H1 (cell line): Measurements from ENCODE around the gene ARG2. TPM values are rescaled to one million over a fixed set of nuclear protein-coding genes. Genes with fewer than 3 reads are reported as not detected.
"Not testable (repeated sequence)": the region's sequence is repeated elsewhere in the genome, so short reads cannot be mapped to it uniquely, and the experiment has no call there.

Experiments
- CTCF ChIA-PET: fragments of 300-600 bp; sonication (Branson Sonifier 250); formaldehyde crosslinking; loops from one replicate; lab custom pipeline; 2021; ENCODE audit not compliant: partially characterized antibody; lab: Charles Lee
- POLR2A ChIA-PET: fragments of 300-600 bp; sonication (Branson Sonifier 250); formaldehyde crosslinking; loops from one replicate; lab custom pipeline; 2021; ENCODE audit warnings: inconsistent platforms; ENCODE audit not compliant: partially characterized antibody; lab: Charles Lee
- DNase-seq, 2 experiments: peaks; one replicate each; pipeline versions ENCODE4 v3.0.0 to v3.0.0-alpha.2; 2010 to 2022; ENCODE audit warnings: low spot score in 2 of 2, low read depth in 1 of 2, mixed read lengths in 1 of 2
- FAIRE-seq: peaks from 2 replicates; lab custom pipeline; 2011; peaks lifted over from hg19 to GRCh38; lab: Jason Lieb, UNC
- H2AFZ ChIP-seq: 2 replicates; pipeline ENCODE4 v1.8.1; 2012; ENCODE audit warnings: low read length, inconsistent platforms
- H2AK5ac ChIP-seq: 2 replicates; pipeline ENCODE4 v1.6.1; 2013; ENCODE audit warnings: low read depth, low read length
- H2BK120ac ChIP-seq: replicated peaks from 2 replicates; pipeline ENCODE3; 2013; ENCODE audit warnings: low read depth, low read length, inconsistent platforms
- H2BK12ac ChIP-seq: 2 replicates; pipeline ENCODE4 v1.6.1; 2013; ENCODE audit warnings: low read depth, low read length
- H2BK15ac ChIP-seq: 2 replicates; pipeline ENCODE4 v1.6.1; 2013; ENCODE audit warnings: low read length
- H2BK20ac ChIP-seq: 2 replicates; pipeline ENCODE4 v1.6.1; 2013; ENCODE audit warnings: low read length
- H2BK5ac ChIP-seq: 2 replicates; pipeline ENCODE4 v1.6.1; 2013; ENCODE audit warnings: low read depth, low read length
- H3K14ac ChIP-seq: 2 replicates; pipeline ENCODE4 v1.6.1; 2013; ENCODE audit warnings: inconsistent platforms; ENCODE audit not compliant: insufficient read length
- H3K18ac ChIP-seq: 2 replicates; pipeline ENCODE4 v1.6.1; 2013; ENCODE audit warnings: low read length; ENCODE audit errors: extremely low read depth
- H3K23ac ChIP-seq: 2 replicates; pipeline ENCODE4 v1.6.1; 2013; ENCODE audit warnings: inconsistent platforms; ENCODE audit not compliant: insufficient read length
- H3K23me2 ChIP-seq: 2 replicates; pipeline ENCODE4 v1.6.1; 2013; ENCODE audit warnings: low read depth, low read length
- H3K27ac ChIP-seq: 2 replicates; pipeline ENCODE4 v1.6.1; 2011; ENCODE audit warnings: low read depth, low read length, inconsistent platforms
- H3K27me3 ChIP-seq, 4 experiments: replicated peaks in 1 of 4; 1 replicate in 1 of 4; 2 replicates in 3 of 4; pipeline versions ENCODE4 v1.6.1 to v1.8.1; 2011 to 2013; ENCODE audit warnings: low read length in 3 of 4, mild to moderate bottlenecking in 3 of 4, inconsistent platforms in 2 of 4, mixed read lengths in 2 of 4, moderate library complexity in 1 of 4; ENCODE audit not compliant: control insufficient read depth in 3 of 4, insufficient read depth in 3 of 4; ENCODE audit errors: extremely low read depth in 1 of 4
- H3K36me3 ChIP-seq, 4 experiments: 2 replicates each; pipeline versions ENCODE4 v1.6.1 to v1.8.1; 2011 to 2013; ENCODE audit warnings: mild to moderate bottlenecking in 4 of 4, low read length in 3 of 4, moderate library complexity in 2 of 4, control low read depth in 1 of 4, inconsistent platforms in 1 of 4; ENCODE audit not compliant: insufficient read depth in 4 of 4, control insufficient read depth in 2 of 4
- H3K4ac ChIP-seq: replicated peaks from 2 replicates; pipeline ENCODE3; 2013; ENCODE audit warnings: low read length, low read depth, mixed read lengths, inconsistent platforms; ENCODE audit not compliant: insufficient read length
- H3K4me1 ChIP-seq, 4 experiments: replicated peaks in 1 of 4; 1 replicate in 1 of 4; 2 replicates in 3 of 4; pipeline versions ENCODE4 v1.6.1 to v1.8.1; 2011 to 2013; ENCODE audit warnings: low read length in 3 of 4, inconsistent platforms in 2 of 4, mixed read lengths in 1 of 4; ENCODE audit not compliant: insufficient read depth in 4 of 4, control insufficient read depth in 3 of 4
- H3K4me2 ChIP-seq, 2 experiments: 2 replicates each; pipeline versions ENCODE4 v1.6.1 to v1.8.1; 2011 to 2013; ENCODE audit warnings: low read depth in 2 of 2, low read length in 2 of 2, control low read depth in 1 of 2, inconsistent platforms in 1 of 2, mild to moderate bottlenecking in 1 of 2; ENCODE audit not compliant: insufficient read depth in 1 of 2
- H3K4me3 ChIP-seq, 4 experiments: fragments of 200-600, 300-600 bp in 1 of 4; sonication (generic), shearing (Covaris generic), sonication (Bioruptor Twin) in 1 of 4; 2 replicates each; pipeline versions ENCODE4 v1.5.1 to v1.8.1; 2011 to 2016; ENCODE audit warnings: low read length in 4 of 4, low read depth in 3 of 4, control low read depth in 2 of 4, inconsistent platforms in 2 of 4, mild to moderate bottlenecking in 2 of 4, mixed read lengths in 1 of 4, moderate library complexity in 1 of 4; ENCODE audit not compliant: insufficient read depth in 2 of 4; ENCODE audit errors: extremely low read depth in 1 of 4
- H3K56ac ChIP-seq: replicated peaks from 2 replicates; pipeline ENCODE3; 2013; ENCODE audit warnings: low read depth, mild to moderate bottlenecking, mixed read lengths, low read length, inconsistent platforms; ENCODE audit not compliant: insufficient read length
- H3K79me1 ChIP-seq: 2 replicates; pipeline ENCODE4 v1.6.1; 2013; ENCODE audit warnings: low read depth, low read length, control low read depth
- H3K79me2 ChIP-seq, 2 experiments: 2 replicates each; pipeline versions ENCODE4 v1.6.1 to v1.8.1; 2012 to 2013; ENCODE audit warnings: low read length in 2 of 2, mild to moderate bottlenecking in 2 of 2, inconsistent platforms in 1 of 2; ENCODE audit not compliant: insufficient read depth in 2 of 2, control insufficient read depth in 1 of 2
- H3K9ac ChIP-seq, 4 experiments: replicated peaks in 1 of 4; 1 replicate in 1 of 4; 2 replicates in 3 of 4; pipeline versions ENCODE4 v1.6.1 to v1.8.1; 2011 to 2013; ENCODE audit warnings: low read depth in 3 of 4, low read length in 3 of 4, control low read depth in 2 of 4, mild to moderate bottlenecking in 2 of 4, moderate library complexity in 2 of 4, inconsistent platforms in 1 of 4; ENCODE audit errors: extremely low read depth in 1 of 4
- H3K9me3 ChIP-seq, 2 experiments: 2 replicates each; pipeline versions ENCODE4 v1.6.1 to v1.8.1; 2012 to 2013; ENCODE audit warnings: mild to moderate bottlenecking in 2 of 2, moderate library complexity in 2 of 2, control low read depth in 1 of 2, inconsistent platforms in 1 of 2, low read depth in 1 of 2, low read length in 1 of 2, mixed read lengths in 1 of 2; ENCODE audit not compliant: insufficient read depth in 2 of 2
- H4K20me1 ChIP-seq, 2 experiments: replicated peaks in 1 of 2; 2 replicates each; pipeline versions ENCODE3 to v1.8.1; 2011 to 2013; ENCODE audit warnings: inconsistent platforms in 2 of 2, low read length in 2 of 2, mild to moderate bottlenecking in 1 of 2; ENCODE audit not compliant: insufficient read depth in 2 of 2, control insufficient read depth in 1 of 2
- H4K5ac ChIP-seq: 2 replicates; pipeline ENCODE4 v1.6.1; 2013; ENCODE audit warnings: low read length, low read depth, mixed read lengths, inconsistent platforms; ENCODE audit not compliant: insufficient read length
- H4K8ac ChIP-seq: 2 replicates; pipeline ENCODE4 v1.8.0; 2013; ENCODE audit warnings: mild to moderate bottlenecking, moderate library complexity, low read length, inconsistent platforms; ENCODE audit not compliant: insufficient read depth; ENCODE audit errors: extremely low read depth
- H4K91ac ChIP-seq: replicated peaks from 2 replicates; pipeline ENCODE3; 2013; ENCODE audit warnings: low read length, mixed read lengths, inconsistent platforms; ENCODE audit not compliant: insufficient read length
- CTCF ChIP-seq, 3 experiments: IDR thresholded peaks; 1 replicate in 2 of 3; 2 replicates in 1 of 3; pipeline versions ENCODE4 v1.5.1 to v1.6.1; 2011; ENCODE audit warnings: low read length in 3 of 3, mild to moderate bottlenecking in 3 of 3, inconsistent platforms in 2 of 3, low read depth in 1 of 3, moderate library complexity in 1 of 3; ENCODE audit not compliant: insufficient read depth in 1 of 3; ENCODE audit errors: control extremely low read depth in 1 of 3
- KDM1A ChIP-seq: fragments of 200-600, 300-600 bp; sonication (generic); IDR thresholded peaks from 2 replicates; pipeline ENCODE4 v1.7.1; 2016; ENCODE audit warnings: mild to moderate bottlenecking, low read length, borderline replicate concordance
- MAX ChIP-seq: IDR thresholded peaks from 2 replicates; pipeline ENCODE4 v1.6.1; 2012; ENCODE audit warnings: inconsistent platforms
- SP1 ChIP-seq: IDR thresholded peaks from 2 replicates; pipeline ENCODE4 v1.6.1; 2011; ENCODE audit warnings: low read depth, low read length
- TAF7 ChIP-seq: optimal IDR thresholded peaks from 2 replicates; pipeline ENCODE3; 2011; ENCODE audit warnings: low read depth, mild to moderate bottlenecking, inconsistent platforms, low read length, moderate library complexity, borderline replicate concordance
- TEAD4 ChIP-seq: IDR thresholded peaks from 2 replicates; pipeline ENCODE4 v1.6.1; 2012; ENCODE audit warnings: low read depth, low read length, inconsistent platforms, mixed read lengths
- USF2 ChIP-seq: IDR thresholded peaks from 2 replicates; pipeline ENCODE4 v1.6.1; 2011; ENCODE audit warnings: low read length, improper control_type of control experiment
- WGBS, 2 experiments: shearing (Covaris generic) in 1 of 2; methylation state at CpG; one replicate each; pipeline versions ENCODE4 v1.1.6 to v1.1.7; 2013 to 2015; ENCODE audit warnings: low lambda C conversion rate in 2 of 2, mixed read lengths in 2 of 2, inconsistent platforms in 1 of 2, low coverage in 1 of 2, missing lambda C conversion rate in 1 of 2; ENCODE audit not compliant: insufficient replicate concordance in 2 of 2, insufficient coverage in 1 of 2, insufficient read length in 1 of 2; ENCODE audit errors: extremely low coverage in 1 of 2, missing lambda C conversion rate in 1 of 2; 5-methylcytosine and 5-hydroxymethylcytosine counted together
- polyA plus RNA-seq, 7 experiments: library from polyadenylated mRNA; depleted of rRNA in 3 of 7; stranded (reverse) in 5 of 7; unstranded in 2 of 7; fragments of >200 nt in 5 of 7; fragments of 200-250 nt in 2 of 7; gene quantifications; 1 replicate in 5 of 7; 2 replicates in 1 of 7; 4 replicates in 1 of 7; pipeline versions ENCODE4 v1.2.1 to v1.2.3, GENCODE V29; 2011 to 2013; ENCODE audit warnings: missing spikeins in 2 of 7, mixed read lengths in 2 of 7
- total RNA-seq: library from RNA; stranded (reverse); fragmentation: NEBNext Ultra II Directional; extraction: Animal tissue kit (Norgen Biotek cat#: 25700); gene quantifications from 2 replicates; pipeline ENCODE4 v1.2.1, GENCODE V29; 2021

Gene ARG2
- total and polyA plus RNA-seq, 2 of the 8 experiments (the other 6 are each of a cell fraction or from before 2014, with no cell fraction given): 49.9 to 59.1 TPM

- TF ChIP-seq CTCF (IDR thresholded peaks at IDR 0.05; ENCODE audit: control extremely low read depth in 1 of 3, insufficient read depth in 1 of 3, low read depth in 1 of 3, low read length in 3 of 3) (no peak), USF2 (no peak), TAF7 (no peak), KDM1A (no peak), SP1 (no peak), MAX (no peak), TEAD4 (no peak)
Observed at GRCh38 chr14:67623114-67623513, 3.4 kb downstream of the ARG2 start (continued).

DNA sequence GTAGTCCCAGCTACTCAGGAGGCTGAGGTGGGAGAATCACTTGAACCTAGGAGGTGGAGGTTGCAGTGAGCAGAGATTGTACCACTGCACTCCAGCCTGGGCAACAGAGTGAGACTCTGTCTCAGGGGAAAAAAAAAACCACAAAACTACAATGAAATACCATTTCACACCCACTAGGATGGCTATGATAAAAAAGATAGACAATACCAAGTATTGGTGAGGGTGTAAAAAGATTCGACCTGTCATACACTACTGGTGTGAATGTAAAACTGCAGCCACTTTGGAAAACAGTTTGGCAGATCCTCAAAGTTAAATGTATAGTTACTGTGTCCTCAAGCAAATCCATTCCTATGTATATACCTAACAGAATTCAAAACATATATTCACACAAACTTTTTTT lies 6.4 kb downstream of the ARG2 start:
- H3K4me2 ChIP-seq, H3K79me1 ChIP-seq, H3K9ac ChIP-seq, H3K4ac ChIP-seq, H3K27me3 ChIP-seq, H3K27ac ChIP-seq, H2AK5ac ChIP-seq, H2BK15ac ChIP-seq, H2BK5ac ChIP-seq, H3K79me2 ChIP-seq, H3K18ac ChIP-seq, H2BK20ac ChIP-seq, H3K36me3 ChIP-seq, FAIRE-seq, H2BK120ac ChIP-seq, H3K23me2 ChIP-seq, H4K8ac ChIP-seq, DNase-seq, H3K14ac ChIP-seq, H2AFZ ChIP-seq, H4K5ac ChIP-seq, H3K56ac ChIP-seq, H3K23ac ChIP-seq, H3K9me3 ChIP-seq, H2BK12ac ChIP-seq, POLR2A ChIA-PET, H3K4me1 ChIP-seq, H4K20me1 ChIP-seq, H4K91ac ChIP-seq, H3K4me3 ChIP-seq: not testable (repeated sequence)
- CTCF ChIA-PET: interaction anchor here (2.4 kb wide), 1 partner anchor 99 kb away, joined by 4 read pairs; no protein-coding TSS in a partner anchor
- 92% methylated on average over 1 of the region's 1 CpG; no CpG with 5 or more reads in 1 of the 2 experiments for WGBS, 2 experiments
